UCSD-AML1 (cell line): Measurements from ENCODE around the gene FARP1.

Source experiments
- DNase-seq: peaks from one replicate; lab custom pipeline; 2025; ENCODE audit not compliant: unreplicated experiment; lab: John Stamatoyannopoulos, UW

The FARP1 gene

DNA sequence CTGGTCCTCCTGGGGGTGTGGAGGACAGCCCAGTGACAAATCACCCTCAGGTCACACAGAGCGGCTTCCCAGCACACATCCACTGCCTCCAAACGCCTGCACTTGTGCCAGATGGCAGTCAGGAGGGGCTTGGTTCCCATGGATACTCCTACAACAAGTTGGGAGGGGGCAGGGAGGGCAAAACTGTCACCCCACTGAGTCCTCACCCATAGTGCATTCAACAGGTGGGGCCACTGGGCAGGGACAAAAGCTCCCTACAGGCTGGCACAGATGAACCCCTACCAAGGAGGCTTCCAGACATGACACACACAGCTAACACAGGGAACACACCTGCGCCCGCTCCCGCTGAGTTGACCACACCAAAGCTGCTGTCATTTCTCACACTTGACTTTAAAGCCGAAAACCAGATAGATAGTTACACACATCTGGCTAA lies 313.5 kb downstream of the FARP1 start:
- DNase-seq, result no peak

GRCh38 chr13:98457053-98457452 lies 314.2 kb downstream of the FARP1 start:
- DNase-seq, result no peak

GRCh38 chr13:98458431-98458830 lies 315.5 kb downstream of the FARP1 start:
- no peak for DNase-seq

DNA sequence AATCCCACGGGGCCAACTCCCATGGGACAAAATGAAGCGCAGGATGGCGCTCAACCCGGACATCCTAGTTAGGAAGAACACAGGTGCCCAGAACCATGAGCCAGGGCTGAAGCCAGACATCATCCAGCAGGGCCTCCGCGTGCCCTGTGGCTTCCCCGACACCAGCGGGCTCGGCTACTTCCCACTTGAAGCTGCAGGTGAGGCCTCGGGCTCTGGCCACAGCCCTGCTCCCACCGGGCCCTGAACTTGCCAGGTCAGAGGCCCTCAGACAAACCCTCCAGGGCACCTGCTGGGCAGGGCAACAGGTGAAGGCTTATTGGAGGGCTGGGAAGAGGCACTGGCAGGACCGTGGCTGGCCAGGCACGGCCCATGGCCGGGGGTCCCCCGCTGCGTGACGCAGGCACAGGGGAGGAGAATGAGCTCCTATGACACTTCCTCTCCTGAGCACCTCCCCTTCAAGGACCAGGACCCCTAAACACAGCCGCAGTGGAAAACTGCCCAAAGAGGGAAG lies 316.3 kb downstream of the FARP1 start:
- DNase-seq, result no peak

DNA sequence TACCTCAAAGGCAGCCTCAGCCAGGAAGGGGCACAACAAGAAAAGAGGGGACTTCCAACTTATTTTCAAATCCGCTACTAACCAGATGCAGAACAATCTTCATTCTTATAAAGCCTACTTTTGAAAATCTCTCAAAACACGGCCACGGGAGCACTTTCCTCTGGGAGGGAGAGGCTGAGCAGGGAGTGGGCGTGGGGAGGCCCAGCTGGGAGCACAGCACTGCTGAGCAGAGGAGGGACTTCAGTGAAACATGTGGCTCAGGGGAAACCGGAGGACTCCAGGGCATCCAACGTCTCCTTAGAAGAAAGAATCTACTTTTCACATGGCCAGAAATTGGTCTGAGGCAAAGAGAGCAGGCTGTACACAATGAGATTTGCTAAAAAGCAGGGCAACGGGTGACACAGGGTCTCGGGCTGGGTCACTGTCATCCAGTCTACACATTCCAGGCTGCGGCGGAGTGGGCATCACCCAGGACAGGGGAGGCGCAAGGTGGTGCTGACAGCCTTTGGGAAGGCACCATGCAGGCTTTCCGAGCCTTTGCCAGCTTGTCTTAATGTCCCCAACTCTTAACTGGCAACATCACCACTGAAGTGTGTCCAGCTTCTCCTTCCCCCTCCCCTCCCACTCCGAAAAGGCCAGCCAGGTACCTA lies 317.0 kb downstream of the FARP1 start:
- no peak for DNase-seq

- DNase-seq, result no peak
These were observed 317.6 kb downstream of the FARP1 start for GRCh38 chr13:98460516-98460915.

DNA sequence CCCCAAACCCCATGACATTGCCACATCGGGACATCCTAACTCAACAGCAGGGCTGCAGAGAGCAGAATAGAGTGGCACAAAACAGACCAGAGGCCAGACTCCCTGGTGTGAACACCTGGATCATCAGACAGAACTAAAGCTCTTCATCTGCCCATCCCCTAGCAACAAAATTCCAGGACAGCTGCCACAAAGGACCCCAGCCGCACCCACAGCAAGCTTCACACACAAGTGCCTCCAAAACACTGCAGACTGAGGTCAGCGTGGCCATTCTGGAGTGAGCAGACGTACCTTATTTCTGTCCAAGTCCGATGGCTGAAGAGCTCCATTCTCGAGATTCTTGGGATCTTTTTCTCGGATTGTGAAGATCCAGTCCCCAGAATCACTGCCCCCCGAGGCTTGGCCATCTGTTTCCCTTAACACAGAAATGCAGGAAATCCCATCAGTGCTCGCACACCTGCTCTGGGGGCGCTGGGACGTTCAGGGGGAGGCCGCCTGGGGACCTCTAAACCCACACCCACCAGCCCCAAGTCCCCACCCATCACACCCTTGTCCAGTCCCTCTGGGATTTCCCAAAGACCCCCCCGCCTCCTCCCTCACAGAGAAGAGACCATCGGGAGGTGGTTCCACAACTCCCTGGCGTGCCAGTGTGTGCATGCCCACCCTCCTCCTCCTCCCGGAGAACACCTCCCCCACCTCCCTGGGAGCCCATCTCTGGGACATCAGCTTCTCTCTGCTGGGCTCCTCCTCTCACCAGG lies 318.8 kb downstream of the FARP1 start:
- no peak for DNase-seq

DNA sequence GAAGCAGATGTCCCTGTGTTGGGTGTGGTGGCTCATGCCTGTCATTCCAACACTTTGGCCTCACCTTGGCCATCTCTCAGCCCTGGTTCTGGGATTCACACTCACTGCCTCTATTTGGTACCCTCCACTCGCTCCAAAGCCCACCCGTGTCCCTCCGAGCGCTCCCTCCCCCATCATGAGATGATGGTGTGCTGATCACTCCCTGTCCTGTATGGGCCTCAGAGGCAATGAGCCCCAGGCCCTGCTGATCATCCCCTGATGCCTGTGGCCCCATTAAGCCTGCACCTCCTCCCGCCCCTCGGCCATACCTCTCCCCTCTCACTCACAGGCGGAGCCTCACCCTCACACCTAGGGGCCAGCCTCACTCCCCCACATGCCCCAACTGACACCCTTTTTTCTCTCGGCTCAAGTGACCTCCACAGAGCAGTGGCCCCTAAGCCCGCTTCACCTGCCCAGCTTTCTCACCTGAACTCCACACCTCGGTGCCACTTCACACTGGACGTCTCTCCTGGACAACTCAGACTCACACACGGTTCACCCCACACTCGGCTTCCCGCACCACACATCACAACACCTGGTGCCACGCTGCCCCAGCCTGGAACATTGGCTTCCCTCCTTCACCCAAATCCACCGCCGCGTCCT lies 319.5 kb downstream of the FARP1 start:
- DNase-seq, result no peak

DNA sequence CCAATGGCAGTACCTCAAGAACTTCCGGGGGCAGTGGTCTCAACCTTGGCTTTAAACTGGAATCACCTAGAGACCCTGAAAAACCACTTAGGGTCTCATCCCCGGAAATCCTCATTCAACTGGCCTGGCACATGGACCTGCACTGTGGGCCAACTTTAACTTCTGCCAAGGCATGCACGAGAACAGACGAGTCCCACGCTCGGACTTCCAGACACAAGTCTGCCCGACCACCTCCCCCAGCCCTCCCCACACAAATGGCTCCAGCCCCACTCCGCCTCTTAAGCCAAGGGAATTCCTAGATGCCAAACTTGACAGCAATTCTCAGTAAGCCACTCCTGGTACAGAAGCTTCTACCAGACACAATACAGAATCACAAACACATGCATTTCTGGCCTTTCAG lies 320.1 kb downstream of the FARP1 start:
- DNase-seq, result no peak

DNA sequence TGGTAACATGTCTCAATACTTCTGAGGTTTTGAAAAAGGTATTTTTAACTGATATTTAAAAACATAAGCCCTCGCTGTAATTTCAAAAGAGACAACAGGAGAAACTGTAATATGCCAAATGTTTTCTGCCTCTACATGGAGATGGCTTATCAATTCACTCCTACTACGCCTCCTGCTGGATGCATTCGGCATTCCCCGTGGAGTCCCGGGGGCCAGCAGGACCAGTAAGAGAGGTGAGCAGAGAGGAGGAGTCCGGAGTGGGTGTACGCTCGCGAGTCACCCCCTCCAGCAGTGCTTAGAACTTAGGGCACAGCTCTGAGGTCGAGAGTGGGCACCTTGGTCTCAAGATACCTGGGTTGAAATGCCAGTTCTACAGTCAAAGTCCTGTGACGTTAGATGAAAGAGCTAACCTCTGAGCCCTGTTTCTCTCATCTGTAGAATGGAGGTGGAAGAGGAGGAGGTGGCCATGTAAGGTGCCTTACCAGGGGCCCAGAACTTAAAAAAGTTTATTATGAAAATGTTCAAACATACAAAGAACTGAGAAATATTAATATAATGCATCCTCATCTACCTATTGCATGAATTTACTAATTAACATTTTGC lies 323.8 kb downstream of the FARP1 start:
- DNase-seq, result peak; percentile 50

GRCh38 chr13:98467263-98467985 lies 324.5 kb downstream of the FARP1 start:
- no peak for DNase-seq

DNA sequence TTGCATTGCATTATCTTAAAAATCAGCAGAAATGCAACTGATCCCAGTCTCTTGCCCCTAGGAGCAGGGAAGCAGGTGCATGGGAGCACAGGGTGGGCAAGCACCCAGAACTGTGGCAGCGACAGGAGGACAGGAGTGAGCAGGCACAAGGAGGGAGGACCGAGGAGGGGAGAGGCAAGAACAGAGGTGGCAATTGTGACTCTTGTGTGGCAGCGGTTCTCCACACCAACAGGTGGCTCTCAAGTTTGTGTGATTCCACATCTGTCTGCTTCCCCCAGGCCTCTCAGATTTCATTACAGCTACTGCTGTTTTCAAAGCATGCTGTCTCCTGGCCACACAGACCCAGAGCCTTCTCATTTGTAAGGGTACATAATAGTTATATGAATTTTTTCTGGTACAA lies 325.5 kb downstream of the FARP1 start:
- DNase-seq, result no peak

- no peak for DNase-seq
These were observed 326.0 kb downstream of the FARP1 start for GRCh38 chr13:98468929-98469328.

DNA sequence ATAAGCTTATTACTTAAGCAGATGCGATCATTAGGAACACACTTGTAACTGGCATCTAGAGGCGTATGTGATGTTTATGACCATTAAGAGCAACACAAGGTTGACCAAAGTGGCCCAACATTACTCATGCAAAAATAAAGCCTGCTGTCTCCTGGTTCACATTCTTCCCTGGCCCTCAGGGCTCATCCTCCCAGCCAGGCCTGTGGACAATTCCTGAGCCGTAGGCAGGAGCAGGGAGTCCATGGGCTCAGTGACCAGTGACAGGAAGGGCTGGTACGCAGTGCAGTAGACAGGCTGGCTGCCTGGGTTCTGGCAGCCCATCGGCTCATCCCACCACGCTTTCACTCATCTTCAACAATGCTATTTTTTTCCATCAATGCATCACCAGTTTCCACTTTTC lies 328.0 kb downstream of the FARP1 start:
- DNase-seq, result no peak

GRCh38 chr13:98471934-98472333 lies 329.0 kb downstream of the FARP1 start:
- DNase-seq, result no peak

GRCh38 chr13:98473135-98473787 lies 330.4 kb downstream of the FARP1 start:
- no peak for DNase-seq

DNA sequence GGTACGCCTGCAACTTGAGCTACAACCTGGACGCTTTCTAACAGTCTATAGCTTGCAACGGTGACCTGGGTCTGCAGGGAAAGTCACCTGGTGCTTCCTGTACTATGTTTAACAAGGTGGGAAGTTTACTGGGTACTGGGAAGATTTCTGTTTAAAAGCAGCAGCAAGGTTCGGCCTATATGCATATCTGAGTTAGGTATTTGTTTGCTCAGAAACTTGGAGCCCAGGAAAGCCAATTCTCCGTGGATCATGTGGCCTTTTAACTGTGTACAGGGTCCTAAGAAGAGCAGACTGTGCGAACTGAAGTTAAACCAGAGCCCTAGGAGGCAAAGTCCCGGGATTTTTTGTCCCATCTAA lies 330.9 kb downstream of the FARP1 start:
- DNase-seq, result no peak

- DNase-seq, result no peak
These were observed 331.4 kb downstream of the FARP1 start for GRCh38 chr13:98474292-98474691.

DNA sequence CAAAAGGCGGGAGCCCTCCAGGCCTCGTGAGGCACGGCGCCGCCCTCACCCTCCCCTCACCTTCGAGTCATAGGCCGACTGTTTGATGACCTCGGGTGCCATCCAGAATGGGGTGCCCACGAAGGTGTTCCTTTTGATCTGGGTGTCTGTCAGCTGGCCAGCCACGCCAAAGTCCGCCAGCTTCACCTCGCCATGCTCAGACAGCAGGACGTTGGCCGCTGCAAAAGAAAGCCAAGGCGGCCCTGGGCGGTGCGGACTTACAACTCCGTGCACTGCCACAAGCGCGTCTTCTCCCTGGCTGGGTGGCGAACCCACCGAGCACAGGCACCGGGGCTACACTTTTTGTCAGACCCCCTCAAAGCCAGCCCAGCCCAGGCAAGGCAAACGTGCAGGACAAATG lies 331.9 kb downstream of the FARP1 start:
- no peak for DNase-seq

DNA sequence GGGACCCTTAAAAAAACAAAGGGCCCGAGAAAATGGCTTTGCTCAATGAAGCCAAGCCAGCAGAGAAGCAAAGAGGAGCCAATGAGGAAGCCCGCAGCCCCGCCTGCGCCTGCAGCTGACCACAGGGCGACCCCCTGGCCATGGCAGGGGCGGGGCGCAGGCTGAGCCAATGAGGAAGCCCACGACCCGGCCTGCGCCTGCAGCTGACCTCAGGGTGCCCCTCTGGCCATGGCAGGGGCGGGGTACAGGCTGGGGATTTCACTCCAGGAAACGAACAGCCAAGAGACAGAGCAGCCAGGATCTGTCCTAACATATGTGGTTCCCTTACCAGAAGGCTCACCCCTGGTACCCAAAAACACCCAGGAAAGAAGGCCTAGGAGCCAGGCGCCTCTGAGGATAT lies 332.6 kb downstream of the FARP1 start:
- no peak for DNase-seq

DNA sequence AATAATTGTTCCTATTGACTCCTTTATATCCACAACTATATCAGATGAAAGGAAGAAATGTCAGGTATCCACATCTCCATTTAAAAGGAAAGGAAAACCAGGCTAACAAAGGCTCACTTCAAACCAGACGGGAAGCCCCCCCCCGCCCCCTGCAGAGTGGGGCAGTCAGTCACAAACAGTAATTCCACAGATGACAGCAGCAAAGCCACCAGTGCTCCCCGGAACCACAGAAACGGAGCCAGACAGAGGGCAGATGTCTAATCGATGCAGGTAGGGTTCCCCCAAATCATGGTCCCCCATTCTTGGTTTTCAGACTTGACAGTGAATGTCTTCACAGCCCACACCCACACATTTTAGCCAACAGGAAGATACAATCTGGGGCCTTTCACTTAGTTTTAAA lies 333.2 kb downstream of the FARP1 start:
- DNase-seq, result no peak
